Thyroid gland (tissue), 4 donors: ENCODE measurements around the gene ZNF467.

ENCODE experiments used
- CTCF ChIP-seq, 6 experiments: fragments of 200-600 bp in 3 of 6; fragments of 450-650 bp in 3 of 6; sonication (generic) in 3 of 6; IDR thresholded peaks; one replicate each; pipeline ENCODE4 v1.5.1; 2016 to 2019; ENCODE audit warnings: antibody characterized with exemption in 6 of 6, mild to moderate bottlenecking in 2 of 6, inconsistent platforms in 1 of 6, moderate library complexity in 1 of 6
- POLR2A ChIP-seq, 2 donors: fragments of 450-650 bp; IDR thresholded peaks; one replicate each; pipeline ENCODE4 v1.6.1; 2017; ENCODE audit warnings: antibody characterized with exemption in 2 of 2, mild to moderate bottlenecking in 2 of 2, moderate library complexity in 1 of 2

- TF ChIP-seq POLR2A (IDR thresholded peaks at IDR 0.05) (no peak), CTCF (IDR thresholded peaks at IDR 0.05) (no peak)
Measured at GRCh38 chr7:149769915-149770314, 3.5 kb downstream of the ZNF467 start.
